Middle frontal gyrus (tissue), 1 donor: ENCODE results near the gene GPALPP1.
"Not testable (repeated sequence)": the region's sequence is repeated elsewhere in the genome, so short reads cannot be mapped to it uniquely, and the experiment has no call there.

Experiments used
- DNase-seq: peaks from one replicate; pipeline ENCODE4 v3.0.0-alpha.2; 2015; ENCODE audit warnings: low spot score; ENCODE audit errors: extremely low spot score

GPALPP1 gene

GRCh38 chr13:45063261-45063860 is 74.0 kb downstream of the GPALPP1 start:
- no peak for DNase-seq

GRCh38 chr13:45063889-45064288 is 74.6 kb downstream of the GPALPP1 start:
- DNase-seq, result not testable (repeated sequence)

- DNase-seq, result no peak
These were observed 75.6 kb downstream of the GPALPP1 start for GRCh38 chr13:45064889-45065288.

GRCh38 chr13:45068036-45069001 is 79.0 kb downstream of the GPALPP1 start:
- no peak for DNase-seq

GRCh38 chr13:45073809-45074208 is 84.5 kb downstream of the GPALPP1 start:
- DNase-seq, result no peak

- no peak for DNase-seq
These were observed 85.4 kb downstream of the GPALPP1 start for GRCh38 chr13:45074721-45075120.

- no peak for DNase-seq
These were observed 88.7 kb downstream of the GPALPP1 start for GRCh38 chr13:45078003-45078402.
